Liver (tissue), 9 donors: Measurements from ENCODE around the gene ANGEL2. TPM values are rescaled to one million over a fixed set of nuclear protein-coding genes. Genes with fewer than 3 reads are reported as not detected.

Experiments used
- DNase-seq: peaks from one replicate; pipeline ENCODE4 v3.0.0-alpha.2; 2017; ENCODE audit warnings: low spot score
- H3K27ac ChIP-seq, 2 donors: one replicate each; pipeline ENCODE4 v1.7.0; 2013; ENCODE audit warnings: inconsistent platforms in 2 of 2, low read length in 2 of 2, control low read depth in 1 of 2, low read depth in 1 of 2, mild to moderate bottlenecking in 1 of 2
- H3K27me3 ChIP-seq, 4 donors: one replicate each; pipeline versions ENCODE4 v1.6.1 to v1.7.0; 2013; ENCODE audit warnings: low read length in 3 of 4, inconsistent platforms in 1 of 4, mild to moderate bottlenecking in 1 of 4, moderate library complexity in 1 of 4; ENCODE audit not compliant: control insufficient read depth in 4 of 4, insufficient read depth in 4 of 4
- H3K36me3 ChIP-seq, 4 donors: one replicate each; pipeline versions ENCODE4 v1.6.1 to v1.7.0; 2013; ENCODE audit warnings: low read length in 3 of 4, mild to moderate bottlenecking in 3 of 4, low read depth in 1 of 4, moderate library complexity in 1 of 4; ENCODE audit not compliant: control insufficient read depth in 4 of 4, insufficient read depth in 3 of 4
- H3K4me1 ChIP-seq, 4 donors: one replicate each; pipeline versions ENCODE4 v1.6.1 to v1.7.0; 2013; ENCODE audit warnings: low read length in 3 of 4, mild to moderate bottlenecking in 3 of 4, moderate library complexity in 1 of 4; ENCODE audit not compliant: control insufficient read depth in 4 of 4, insufficient read depth in 4 of 4
- H3K4me3 ChIP-seq, 3 donors: one replicate each; pipeline versions ENCODE4 v1.6.1 to v1.7.0; 2013; ENCODE audit warnings: low read length in 3 of 3, control low read depth in 1 of 3, low read depth in 1 of 3, mild to moderate bottlenecking in 1 of 3
- H3K9ac ChIP-seq, 2 donors: one replicate each; pipeline ENCODE4 v1.7.0; 2013; ENCODE audit warnings: low read length in 2 of 2, mild to moderate bottlenecking in 2 of 2, moderate library complexity in 2 of 2, control low read depth in 1 of 2, low read depth in 1 of 2
- H3K9me3 ChIP-seq, 4 donors: one replicate each; pipeline versions ENCODE4 v1.6.1 to v1.7.0; 2013; ENCODE audit warnings: low read length in 3 of 4; ENCODE audit not compliant: control insufficient read depth in 4 of 4
- EGR1 ChIP-seq, 2 donors: IDR thresholded peaks; 2 replicates each; pipeline ENCODE4 v1.6.1; 2016 to 2018; ENCODE audit warnings: antibody characterized with exemption in 2 of 2, low read depth in 2 of 2
- FOXA1 ChIP-seq: IDR thresholded peaks from 2 replicates; pipeline ENCODE4 v1.6.1; 2016; ENCODE audit warnings: antibody characterized with exemption
- FOXA2 ChIP-seq: IDR thresholded peaks from 2 replicates; pipeline ENCODE4 v1.6.1; 2016; ENCODE audit warnings: antibody characterized with exemption
- GABPA ChIP-seq, 2 donors: IDR thresholded peaks in 1 of 2; conservative IDR thresholded peaks in 1 of 2; 2 replicates each; pipeline ENCODE4 v1.6.1; 2016; ENCODE audit warnings: antibody characterized with exemption in 2 of 2, mild to moderate bottlenecking in 1 of 2, moderate library complexity in 1 of 2
- HNF4A ChIP-seq, 2 donors: conservative IDR thresholded peaks; 2 replicates each; pipeline ENCODE4 v1.6.1; 2016; ENCODE audit warnings: antibody characterized with exemption in 2 of 2, mild to moderate bottlenecking in 2 of 2
- HNF4G ChIP-seq: IDR thresholded peaks from 2 replicates; pipeline ENCODE4 v1.6.1; 2016; ENCODE audit warnings: antibody characterized with exemption
- JUND ChIP-seq, 2 donors: IDR thresholded peaks; 2 replicates each; pipeline ENCODE4 v1.6.1; 2016; ENCODE audit warnings: antibody characterized with exemption in 2 of 2
- NR2F2 ChIP-seq: IDR thresholded peaks from 2 replicates; pipeline ENCODE4 v1.6.1; 2016; ENCODE audit warnings: antibody characterized with exemption
- RAD21 ChIP-seq, 2 donors: IDR thresholded peaks; 2 replicates each; pipeline ENCODE4 v1.6.1; 2016; ENCODE audit warnings: antibody characterized with exemption in 2 of 2, mild to moderate bottlenecking in 2 of 2
- RXRA ChIP-seq, 2 donors: IDR thresholded peaks; 2 replicates each; pipeline ENCODE4 v1.6.1; 2017 to 2018; ENCODE audit warnings: antibody characterized with exemption in 2 of 2, mild to moderate bottlenecking in 1 of 2
- SP1 ChIP-seq: IDR thresholded peaks from 2 replicates; pipeline ENCODE4 v1.6.1; 2018; ENCODE audit warnings: antibody characterized with exemption, mild to moderate bottlenecking
- TAF1 ChIP-seq: conservative IDR thresholded peaks from 2 replicates; pipeline ENCODE4 v1.6.1; 2016; ENCODE audit warnings: antibody characterized with exemption, mild to moderate bottlenecking
- YY1 ChIP-seq: IDR thresholded peaks from 2 replicates; pipeline ENCODE4 v1.6.1; 2016; ENCODE audit warnings: antibody characterized with exemption, mild to moderate bottlenecking
- WGBS: extraction: QIAGEN DNeasy Blood & Tissue Kit; methylation state at CpG from one replicate; pipeline ENCODE4 v1.1.7; 2013; 5-methylcytosine and 5-hydroxymethylcytosine counted together
- polyA plus RNA-seq, 2 donors: library from polyadenylated mRNA; stranded (reverse) in 1 of 2; unstranded in 1 of 2; fragments of 200-250 nt in 1 of 2; fragments of >200 nt in 1 of 2; fragmentation: Nextera tagmentation in 1 of 2; extraction: Ambion mirVana in 1 of 2; gene quantifications; one replicate each; pipeline versions ENCODE4 v1.2.1 to v1.2.3, GENCODE V29; 2013 to 2015
- total RNA-seq, 2 donors: library from RNA; depleted of rRNA; stranded (reverse); fragments of >200 nt; gene quantifications; one replicate each; pipeline ENCODE4 v1.2.3, GENCODE V29; 2014
- TF ChIP-seq, protein P1 (sequence below): IDR thresholded peaks from 2 replicates; pipeline ENCODE4 v1.6.1; 2016; ENCODE audit warnings: antibody characterized with exemption
- TF ChIP-seq, protein P2 (sequence below): IDR thresholded peaks from 2 replicates; pipeline ENCODE4 v1.6.1; 2016; ENCODE audit warnings: antibody characterized with exemption
- TF ChIP-seq, protein P3 (sequence below): IDR thresholded peaks from 2 replicates; pipeline ENCODE4 v1.6.1; 2016; ENCODE audit warnings: antibody characterized with exemption
- TF ChIP-seq, protein P4 (sequence below): IDR thresholded peaks from 2 replicates; pipeline ENCODE4 v1.6.1; 2016; ENCODE audit warnings: antibody characterized with exemption, mild to moderate bottlenecking
- TF ChIP-seq, protein P5 (sequence below): fragments of 150-350 bp; IDR thresholded peaks from 2 replicates; pipeline ENCODE4 v1.5.1; 2017; ENCODE audit warnings: improper control_type of control experiment, low read depth, low read length; ENCODE audit not compliant: missing input control
- donor health status: healthy.
- donor health status: healthy.
- donor health status: healthy.
- donor health status: healthy.
- donor health status: healthy.

The ANGEL2 gene
- total and polyA plus RNA-seq, 4 donors: 8.2 to 31.1 (median 16.4) TPM

DNA sequence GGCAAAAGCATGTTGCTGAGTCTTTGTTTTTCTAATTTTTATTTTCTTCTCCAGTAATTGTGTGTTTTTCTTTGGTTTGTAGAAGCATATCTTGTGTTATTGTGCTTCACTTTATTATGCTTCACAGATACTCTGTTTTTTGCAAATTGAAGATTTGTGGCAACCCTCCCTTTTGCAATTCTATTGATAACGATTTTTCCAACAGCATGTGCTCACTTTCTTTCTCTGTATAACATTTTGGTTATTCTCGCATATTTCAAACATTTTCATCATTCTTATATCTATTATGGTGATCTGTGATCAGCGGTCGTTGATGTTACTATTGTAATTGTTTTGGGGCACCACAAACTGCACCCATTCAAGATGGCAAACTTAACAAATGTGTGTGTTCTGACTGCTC lies 3.8 kb upstream of the ANGEL2 start:
- peaks cover 0 to 3% (median 2%) of the 10 kb centered on the region in 4 donors for H3K4me1 ChIP-seq
- H3K27me3 ChIP-seq: no peaks in the 10 kb centered on the region
- 88% methylated on average over 4 of the region's 4 CpGs for WGBS
- no peak for DNase-seq
- H3K4me3 ChIP-seq: no peak overlapping the region
- H3K27ac ChIP-seq: no peak overlapping the region
- no peaks in the 10 kb centered on the region for H3K36me3 ChIP-seq
- H3K9ac ChIP-seq: no peak overlapping the region
- TF ChIP-seq SP1 (no peak), RXRA (IDR thresholded peaks at IDR 0.05) (no peak), YY1 (no peak), RAD21 (IDR thresholded peaks at IDR 0.05) (no peak), GABPA (IDR thresholded peaks at IDR 0.05 in 1 of 2, conservative IDR thresholded peaks at IDR 0.05 in 1 of 2) (no peak), FOXA1 (no peak), NR2F2 (no peak), EGR1 (IDR thresholded peaks at IDR 0.05; ENCODE audit: low read depth in 2 of 2) (no peak), TAF1 (no peak), HNF4G (no peak), JUND (IDR thresholded peaks at IDR 0.05) (no peak), FOXA2 (no peak), HNF4A (conservative IDR thresholded peaks at IDR 0.05) (no peak)
- TF ChIP-seq, protein P1, sequence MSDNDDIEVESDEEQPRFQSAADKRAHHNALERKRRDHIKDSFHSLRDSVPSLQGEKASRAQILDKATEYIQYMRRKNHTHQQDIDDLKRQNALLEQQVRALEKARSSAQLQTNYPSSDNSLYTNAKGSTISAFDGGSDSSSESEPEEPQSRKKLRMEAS: no peak
- TF ChIP-seq, protein P2, sequence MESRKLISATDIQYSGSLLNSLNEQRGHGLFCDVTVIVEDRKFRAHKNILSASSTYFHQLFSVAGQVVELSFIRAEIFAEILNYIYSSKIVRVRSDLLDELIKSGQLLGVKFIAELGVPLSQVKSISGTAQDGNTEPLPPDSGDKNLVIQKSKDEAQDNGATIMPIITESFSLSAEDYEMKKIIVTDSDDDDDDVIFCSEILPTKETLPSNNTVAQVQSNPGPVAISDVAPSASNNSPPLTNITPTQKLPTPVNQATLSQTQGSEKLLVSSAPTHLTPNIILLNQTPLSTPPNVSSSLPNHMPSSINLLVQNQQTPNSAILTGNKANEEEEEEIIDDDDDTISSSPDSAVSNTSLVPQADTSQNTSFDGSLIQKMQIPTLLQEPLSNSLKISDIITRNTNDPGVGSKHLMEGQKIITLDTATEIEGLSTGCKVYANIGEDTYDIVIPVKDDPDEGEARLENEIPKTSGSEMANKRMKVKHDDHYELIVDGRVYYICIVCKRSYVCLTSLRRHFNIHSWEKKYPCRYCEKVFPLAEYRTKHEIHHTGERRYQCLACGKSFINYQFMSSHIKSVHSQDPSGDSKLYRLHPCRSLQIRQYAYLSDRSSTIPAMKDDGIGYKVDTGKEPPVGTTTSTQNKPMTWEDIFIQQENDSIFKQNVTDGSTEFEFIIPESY: no peak
- TF ChIP-seq, protein P3, sequence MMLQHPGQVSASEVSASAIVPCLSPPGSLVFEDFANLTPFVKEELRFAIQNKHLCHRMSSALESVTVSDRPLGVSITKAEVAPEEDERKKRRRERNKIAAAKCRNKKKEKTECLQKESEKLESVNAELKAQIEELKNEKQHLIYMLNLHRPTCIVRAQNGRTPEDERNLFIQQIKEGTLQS: no peak
- TF ChIP-seq, protein P4, sequence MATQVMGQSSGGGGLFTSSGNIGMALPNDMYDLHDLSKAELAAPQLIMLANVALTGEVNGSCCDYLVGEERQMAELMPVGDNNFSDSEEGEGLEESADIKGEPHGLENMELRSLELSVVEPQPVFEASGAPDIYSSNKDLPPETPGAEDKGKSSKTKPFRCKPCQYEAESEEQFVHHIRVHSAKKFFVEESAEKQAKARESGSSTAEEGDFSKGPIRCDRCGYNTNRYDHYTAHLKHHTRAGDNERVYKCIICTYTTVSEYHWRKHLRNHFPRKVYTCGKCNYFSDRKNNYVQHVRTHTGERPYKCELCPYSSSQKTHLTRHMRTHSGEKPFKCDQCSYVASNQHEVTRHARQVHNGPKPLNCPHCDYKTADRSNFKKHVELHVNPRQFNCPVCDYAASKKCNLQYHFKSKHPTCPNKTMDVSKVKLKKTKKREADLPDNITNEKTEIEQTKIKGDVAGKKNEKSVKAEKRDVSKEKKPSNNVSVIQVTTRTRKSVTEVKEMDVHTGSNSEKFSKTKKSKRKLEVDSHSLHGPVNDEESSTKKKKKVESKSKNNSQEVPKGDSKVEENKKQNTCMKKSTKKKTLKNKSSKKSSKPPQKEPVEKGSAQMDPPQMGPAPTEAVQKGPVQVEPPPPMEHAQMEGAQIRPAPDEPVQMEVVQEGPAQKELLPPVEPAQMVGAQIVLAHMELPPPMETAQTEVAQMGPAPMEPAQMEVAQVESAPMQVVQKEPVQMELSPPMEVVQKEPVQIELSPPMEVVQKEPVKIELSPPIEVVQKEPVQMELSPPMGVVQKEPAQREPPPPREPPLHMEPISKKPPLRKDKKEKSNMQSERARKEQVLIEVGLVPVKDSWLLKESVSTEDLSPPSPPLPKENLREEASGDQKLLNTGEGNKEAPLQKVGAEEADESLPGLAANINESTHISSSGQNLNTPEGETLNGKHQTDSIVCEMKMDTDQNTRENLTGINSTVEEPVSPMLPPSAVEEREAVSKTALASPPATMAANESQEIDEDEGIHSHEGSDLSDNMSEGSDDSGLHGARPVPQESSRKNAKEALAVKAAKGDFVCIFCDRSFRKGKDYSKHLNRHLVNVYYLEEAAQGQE: no peak
- TF ChIP-seq, protein P5, sequence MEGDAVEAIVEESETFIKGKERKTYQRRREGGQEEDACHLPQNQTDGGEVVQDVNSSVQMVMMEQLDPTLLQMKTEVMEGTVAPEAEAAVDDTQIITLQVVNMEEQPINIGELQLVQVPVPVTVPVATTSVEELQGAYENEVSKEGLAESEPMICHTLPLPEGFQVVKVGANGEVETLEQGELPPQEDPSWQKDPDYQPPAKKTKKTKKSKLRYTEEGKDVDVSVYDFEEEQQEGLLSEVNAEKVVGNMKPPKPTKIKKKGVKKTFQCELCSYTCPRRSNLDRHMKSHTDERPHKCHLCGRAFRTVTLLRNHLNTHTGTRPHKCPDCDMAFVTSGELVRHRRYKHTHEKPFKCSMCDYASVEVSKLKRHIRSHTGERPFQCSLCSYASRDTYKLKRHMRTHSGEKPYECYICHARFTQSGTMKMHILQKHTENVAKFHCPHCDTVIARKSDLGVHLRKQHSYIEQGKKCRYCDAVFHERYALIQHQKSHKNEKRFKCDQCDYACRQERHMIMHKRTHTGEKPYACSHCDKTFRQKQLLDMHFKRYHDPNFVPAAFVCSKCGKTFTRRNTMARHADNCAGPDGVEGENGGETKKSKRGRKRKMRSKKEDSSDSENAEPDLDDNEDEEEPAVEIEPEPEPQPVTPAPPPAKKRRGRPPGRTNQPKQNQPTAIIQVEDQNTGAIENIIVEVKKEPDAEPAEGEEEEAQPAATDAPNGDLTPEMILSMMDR: no peak
- H3K9me3 ChIP-seq: no peaks in the 10 kb centered on the region
